HCT116 (cell line): Measurements from ENCODE around the gene PHF5A. TPM values are rescaled to one million over a fixed set of nuclear protein-coding genes. Genes with fewer than 3 reads are reported as not detected.

Source experiments
- ATAC-seq: fragments of 200-7000 bp; cut with Tn5 transposase; 2 replicates; pipeline ENCODE4 v1.9.1; 2020; ENCODE audit warnings: mild to moderate bottlenecking, moderate library complexity
- BruUV-seq: library from RNA; stranded (reverse); fragments of 400-500 nt; replicated peaks from 2 replicates; lab custom pipeline; 2021; lab: Mats Ljungman, UMichigan
- CTCF ChIA-PET: fragments of 300-600 bp; sonication (Branson Sonifier 250); formaldehyde crosslinking; loops from one replicate; lab custom pipeline; 2021; ENCODE audit warnings: antibody characterized with exemption; lab: Charles Lee
- POLR2A ChIA-PET: fragments of 300-600, 350-600 bp; sonication (Branson Sonifier 250); formaldehyde crosslinking; loops from one replicate; lab custom pipeline; 2021; ENCODE audit warnings: antibody characterized with exemption; lab: Charles Lee
- RAD21 ChIA-PET, 2 experiments: fragments of 300-600 bp; sonication (Branson Sonifier 250); formaldehyde crosslinking; loops; one replicate each; lab custom pipeline; 2023; ENCODE audit warnings: low total read pairs in 2 of 2; ENCODE audit not compliant: uncharacterized antibody in 2 of 2, unreplicated experiment in 2 of 2, low non-redundant PET in 1 of 2; lab: Charles Lee
- DNase-seq: peaks from one replicate; pipeline ENCODE4 v3.0.0-alpha.2; 2010; ENCODE audit warnings: low read depth, low spot score
- H2AFZ ChIP-seq: fragments of 200-600 bp; shearing (Covaris generic), sonication (generic); 2 replicates; pipeline ENCODE4 v1.6.1; 2017; ENCODE audit warnings: low read depth, mixed run types, mixed read lengths, antibody characterized with exemption, low read length; ENCODE audit not compliant: poor library complexity, severe bottlenecking
- H3K27ac ChIP-seq: 2 replicates; pipeline ENCODE4 v1.5.1; 2012; ENCODE audit warnings: low read depth, low read length
- H3K27me3 ChIP-seq: fragments of 200-600 bp; sonication (generic); 2 replicates; pipeline ENCODE4 v1.6.1; 2016; ENCODE audit warnings: mixed run types, low read length, mixed read lengths; ENCODE audit not compliant: insufficient read depth
- H3K36me3 ChIP-seq, 2 experiments: fragments of 200-500 bp in 1 of 2; fragments of 200-600 bp in 1 of 2; sonication (Bioruptor generic) in 1 of 2; sonication (generic) in 1 of 2; 2 replicates each; pipeline versions ENCODE4 v1.5.1 to v1.6.1; 2014 to 2016; ENCODE audit warnings: low read length in 2 of 2, inconsistent platforms in 1 of 2, mixed read lengths in 1 of 2, mixed run types in 1 of 2; ENCODE audit not compliant: insufficient read depth in 2 of 2, control insufficient read depth in 1 of 2
- H3K4me1 ChIP-seq, 2 experiments: fragments of 200-600 bp in 1 of 2; sonication (generic) in 1 of 2; 2 replicates each; pipeline versions ENCODE4 v1.5.1 to v1.6.1; 2012 to 2017; ENCODE audit warnings: low read length in 2 of 2, inconsistent platforms in 1 of 2, mild to moderate bottlenecking in 1 of 2, mixed read lengths in 1 of 2, mixed run types in 1 of 2, moderate library complexity in 1 of 2; ENCODE audit not compliant: insufficient read depth in 2 of 2, control insufficient read depth in 1 of 2
- H3K4me2 ChIP-seq: fragments of 200-600 bp; sonication (generic); 2 replicates; pipeline ENCODE4 v1.6.1; 2017; ENCODE audit warnings: mixed run types, low read length, mixed read lengths
- H3K4me3 ChIP-seq, 2 experiments: fragments of 200-600 bp in 1 of 2; sonication (generic) in 1 of 2; replicated peaks in 1 of 2; 2 replicates each; pipeline ENCODE4 v1.5.1; 2011 to 2016; ENCODE audit warnings: low read length in 2 of 2, control low read depth in 1 of 2, low read depth in 1 of 2, mild to moderate bottlenecking in 1 of 2, mixed read lengths in 1 of 2, mixed run types in 1 of 2
- H3K79me2 ChIP-seq: fragments of 200-600 bp; sonication (generic); 2 replicates; pipeline ENCODE4 v1.6.1; 2017; ENCODE audit warnings: mild to moderate bottlenecking, mixed run types, low read length, moderate library complexity, mixed read lengths; ENCODE audit not compliant: insufficient read depth
- H3K9ac ChIP-seq: fragments of 200-600 bp; sonication (generic); 2 replicates; pipeline ENCODE4 v1.6.1; 2016; ENCODE audit warnings: low read length, mixed read lengths
- H3K9me2 ChIP-seq: fragments of 200-600 bp; sonication (generic), shearing (Covaris generic); 2 replicates; pipeline ENCODE4 v1.6.1; 2017; ENCODE audit warnings: mixed run types, mild to moderate bottlenecking, moderate library complexity; ENCODE audit not compliant: insufficient read depth
- H3K9me3 ChIP-seq, 2 experiments: fragments of 200-500 bp in 1 of 2; fragments of 200-600 bp in 1 of 2; sonication (Bioruptor generic) in 1 of 2; sonication (generic) in 1 of 2; 2 replicates each; pipeline ENCODE4 v1.6.1; 2014 to 2017; ENCODE audit warnings: low read length in 2 of 2, mixed read lengths in 2 of 2, inconsistent platforms in 1 of 2, low read depth in 1 of 2, mild to moderate bottlenecking in 1 of 2, mixed run types in 1 of 2, moderate library complexity in 1 of 2; ENCODE audit not compliant: control insufficient read depth in 1 of 2, insufficient read depth in 1 of 2
- H4K20me1 ChIP-seq: fragments of 200-600 bp; sonication (generic), shearing (Covaris generic); 2 replicates; pipeline ENCODE4 v1.6.1; 2017; ENCODE audit warnings: mixed run types, mild to moderate bottlenecking, moderate library complexity; ENCODE audit not compliant: insufficient read depth
- ATF3 ChIP-seq: IDR thresholded peaks from 2 replicates; pipeline ENCODE4 v1.6.1; 2012
- CBX3 ChIP-seq: IDR thresholded peaks from 2 replicates; pipeline ENCODE4 v1.6.1; 2012; ENCODE audit warnings: low read depth
- CTCF ChIP-seq, 3 experiments: fragments of 200-600 bp in 1 of 3; sonication (generic) in 1 of 3; IDR thresholded peaks in 2 of 3; conservative IDR thresholded peaks in 1 of 3; 2 replicates each; pipeline ENCODE4 v1.5.1; 2012 to 2017; ENCODE audit warnings: low read depth in 2 of 3, low read length in 2 of 3, antibody characterized with exemption in 1 of 3, borderline replicate concordance in 1 of 3, control low read depth in 1 of 3, mild to moderate bottlenecking in 1 of 3, mixed read lengths in 1 of 3, mixed run types in 1 of 3, moderate library complexity in 1 of 3; ENCODE audit not compliant: insufficient read depth in 1 of 3
- EGR1 ChIP-seq: IDR thresholded peaks from 2 replicates; pipeline ENCODE4 v1.6.1; 2012; ENCODE audit warnings: low read depth
- EZH2 ChIP-seq: fragments of 200-600 bp; sonication (generic); IDR thresholded peaks from 2 replicates; pipeline ENCODE4 v1.6.1; 2017; ENCODE audit warnings: antibody characterized with exemption, mixed run types
- FOSL1 ChIP-seq: IDR thresholded peaks from 2 replicates; pipeline ENCODE4 v1.6.1; 2012; ENCODE audit warnings: low read depth
- JUND ChIP-seq: IDR thresholded peaks from 2 replicates; pipeline ENCODE4 v1.6.1; 2012
- MAX ChIP-seq: IDR thresholded peaks from 2 replicates; pipeline ENCODE4 v1.6.1; 2012
- POLR2AphosphoS5 ChIP-seq: IDR thresholded peaks from 2 replicates; pipeline ENCODE4 v1.6.1; 2011; ENCODE audit warnings: mild to moderate bottlenecking, low read depth, low read length, moderate library complexity
- RAD21 ChIP-seq: IDR thresholded peaks from 2 replicates; pipeline ENCODE4 v1.6.1; 2012; ENCODE audit warnings: low read depth, mild to moderate bottlenecking
- REST ChIP-seq: IDR thresholded peaks from 2 replicates; pipeline ENCODE4 v1.6.1; 2012; ENCODE audit warnings: low read depth
- SRF ChIP-seq: IDR thresholded peaks from 2 replicates; pipeline ENCODE4 v1.6.1; 2012; ENCODE audit warnings: low read depth
- YY1 ChIP-seq: IDR thresholded peaks from 2 replicates; pipeline ENCODE4 v1.6.1; 2011; ENCODE audit warnings: low read length, low read depth, moderate library complexity, mild to moderate bottlenecking; ENCODE audit not compliant: insufficient replicate concordance; ENCODE audit errors: extremely low read depth
- ZBTB33 ChIP-seq: IDR thresholded peaks from 2 replicates; pipeline ENCODE4 v1.6.1; 2011; ENCODE audit warnings: mild to moderate bottlenecking, low read length, moderate library complexity; ENCODE audit not compliant: insufficient replicate concordance; ENCODE audit errors: extremely low read depth
- ZFX ChIP-seq: fragments of 450-650 bp; IDR thresholded peaks from 2 replicates; pipeline ENCODE4 v1.6.1; 2017
- ZNF274 ChIP-seq: fragments of 200-500 bp; sonication (Bioruptor generic); IDR thresholded peaks from 2 replicates; pipeline ENCODE4 v1.6.1; 2014; ENCODE audit warnings: mild to moderate bottlenecking, low read depth, low read length, inconsistent platforms
- intact Hi-C: fragments of 100-400 bp; cut with micrococcal nuclease; formaldehyde crosslinking; loops from 2 replicates; pipeline ENCODE4 v1.10.0; 2022
- total RNA-seq: library from RNA; stranded (reverse); gene quantifications from one replicate; pipeline ENCODE4 v1.2.1, GENCODE V29; 2021; ENCODE audit not compliant: unreplicated experiment

Gene PHF5A
- total RNA-seq, 1 experiment from 2014 or later, result 86.0 TPM

- H3K79me2 ChIP-seq, result peaks cover 63% of the 10 kb centered on the region
- H2AFZ ChIP-seq, result no peak overlapping the region
- no peak for DNase-seq
- no peaks in the 10 kb centered on the region for H4K20me1 ChIP-seq
- H3K4me1 ChIP-seq, result no peaks in the 10 kb centered on the region
- TF ChIP-seq ZFX, result no peak
- no peak for TF ChIP-seq REST
- no peak for TF ChIP-seq FOSL1
- TF ChIP-seq ZNF274, result no peak
- TF ChIP-seq RAD21, result no peak
- TF ChIP-seq CTCF (IDR thresholded peaks at IDR 0.05 in 2 of 3, conservative IDR thresholded peaks at IDR 0.05 in 1 of 3; ENCODE audit: borderline replicate concordance in 1 of 3, insufficient read depth in 1 of 3, low read depth in 2 of 3, low read length in 2 of 3), result no peak
- TF ChIP-seq YY1, result no peak
- TF ChIP-seq MAX, result no peak
- TF ChIP-seq EGR1, result no peak
- no peak for TF ChIP-seq CBX3
- TF ChIP-seq JUND, result no peak
- TF ChIP-seq POLR2AphosphoS5, result no peak
- TF ChIP-seq ATF3, result no peak
- TF ChIP-seq ZBTB33, result no peak
- no peak for TF ChIP-seq EZH2
- no peak for TF ChIP-seq SRF
- no peak overlapping the region for H3K9ac ChIP-seq
- CTCF ChIA-PET, result interaction anchor here (1.0 to 1.9 kb wide), 3 partner anchors 27 to 98 kb away, joined by 3 to 24 read pairs (median 7); no protein-coding TSS in a partner anchor
- POLR2A ChIA-PET, result no interaction called here
- intact Hi-C loops, result no loop called here
- RAD21 ChIA-PET, result no interaction called here
- H3K4me2 ChIP-seq, result no peak overlapping the region
- BruUV-seq, result no TSS peak
- no peak overlapping the region for H3K27ac ChIP-seq
- no peaks in the 10 kb centered on the region for H3K9me3 ChIP-seq
- no peak overlapping the region for H3K4me3 ChIP-seq
- no peaks in the 10 kb centered on the region for H3K9me2 ChIP-seq
- no peak for ATAC-seq
- no peaks in the 10 kb centered on the region for H3K27me3 ChIP-seq
- peaks cover 3 to 12% of the 10 kb centered on the region in 2 experiments; a peak in 3 of 4 replicates for H3K36me3 ChIP-seq
These were observed 31.8 kb upstream of the PHF5A start for GRCh38 chr22:41500303-41500702.
